Uterus (tissue), 4 donors: Measurements from ENCODE around the gene ERBIN. TPM values are rescaled to one million over a fixed set of nuclear protein-coding genes. Genes with fewer than 3 reads are reported as not detected.

Experiments used
- DNase-seq, 2 donors: peaks; one replicate each; pipeline ENCODE4 v3.0.0-alpha.2; 2019 to 2020
- H3K27ac ChIP-seq, 2 donors: fragments of 200-600 bp; sonication (generic); 1 replicate in 1 of 2; 2 replicates in 1 of 2; pipeline ENCODE4 v1.5.1; 2016 to 2018
- H3K27me3 ChIP-seq, 2 donors: fragments of 200-600 bp; sonication (generic); one replicate each; pipeline ENCODE4 v1.5.1; 2018 to 2019; ENCODE audit warnings: control low read depth in 1 of 2
- H3K36me3 ChIP-seq, 2 donors: fragments of 200-600 bp; sonication (generic); one replicate each; pipeline ENCODE4 v1.5.1; 2019; ENCODE audit warnings: control low read depth in 1 of 2
- H3K4me1 ChIP-seq, 2 donors: fragments of 200-600 bp; sonication (generic); one replicate each; pipeline ENCODE4 v1.5.1; 2018 to 2019; ENCODE audit warnings: control low read depth in 1 of 2
- H3K4me3 ChIP-seq, 2 donors: fragments of 200-600 bp; sonication (generic); 1 replicate in 1 of 2; 2 replicates in 1 of 2; pipeline ENCODE4 v1.5.1; 2018 to 2019; ENCODE audit warnings: mild to moderate bottlenecking in 1 of 2
- H3K9me3 ChIP-seq, 2 donors: fragments of 200-600 bp; sonication (generic); one replicate each; pipeline ENCODE4 v1.5.1; 2019; ENCODE audit warnings: control low read depth in 1 of 2
- CTCF ChIP-seq, 4 experiments: fragments of 200-600 bp in 2 of 4; fragments of 450-650 bp in 2 of 4; sonication (generic) in 2 of 4; IDR thresholded peaks; one replicate each; pipeline ENCODE4 v1.5.1; 2016 to 2019; ENCODE audit warnings: antibody characterized with exemption in 4 of 4, mild to moderate bottlenecking in 2 of 4, moderate library complexity in 1 of 4
- POLR2A ChIP-seq, 2 donors: fragments of 450-650 bp; IDR thresholded peaks; one replicate each; pipeline ENCODE4 v1.6.1; 2016; ENCODE audit warnings: antibody characterized with exemption in 2 of 2, mild to moderate bottlenecking in 1 of 2, moderate library complexity in 1 of 2
- intact Hi-C: fragments of 100-400 bp; cut with DNase I; formaldehyde crosslinking; loops from one replicate; pipeline ENCODE4 v1.15.1; 2023; ENCODE audit warnings: low total_unique reads
- total RNA-seq, 4 donors: library from RNA; depleted of rRNA in 3 of 4; stranded (reverse); fragments of >200 nt in 3 of 4; gene quantifications; one replicate each; pipeline versions ENCODE4 v1.1.0 to v1.2.4, GENCODE V29; 2014 to 2023
- donor health status: DM: yes; HTN: yes; CAD: no.

ERBIN gene
- total RNA-seq, 4 donors from 2014 or later, result 26.1 to 159 (median 81.8) TPM

GRCh38 chr5:65978251-65978650, 51.9 kb downstream of the ERBIN start:
- Histone ChIP-seq H3K27ac (no peak overlapping the region), H3K4me3 (no peak overlapping the region), H3K36me3 (no peaks in the 10 kb centered on the region), H3K9me3 (no peaks in the 10 kb centered on the region), H3K4me1 (no peaks in the 10 kb centered on the region), H3K27me3 (no peaks in the 10 kb centered on the region)
- TF ChIP-seq CTCF (IDR thresholded peaks at IDR 0.05) (no peak), POLR2A (IDR thresholded peaks at IDR 0.05) (no peak)
- intact Hi-C loops, result no loop called here
- no peak for DNase-seq

- no peak overlapping the region for H3K27ac ChIP-seq
- no peak for TF ChIP-seq CTCF (IDR thresholded peaks at IDR 0.05)
- no peak for TF ChIP-seq POLR2A (IDR thresholded peaks at IDR 0.05)
- intact Hi-C loops, result no loop called here
- no peaks in the 10 kb centered on the region for H3K27me3 ChIP-seq
- DNase-seq, result no peak
- H3K36me3 ChIP-seq, result no peaks in the 10 kb centered on the region
- no peaks in the 10 kb centered on the region for H3K9me3 ChIP-seq
- H3K4me3 ChIP-seq, result no peak overlapping the region
- peaks cover 0 to under 1% of the 10 kb centered on the region in 2 donors for H3K4me1 ChIP-seq
Observed at GRCh38 chr5:65981548-65981947, 55.2 kb downstream of the ERBIN start.

GRCh38 chr5:65981969-65982619, 55.7 kb downstream of the ERBIN start:
- Histone ChIP-seq H3K36me3 (no peaks in the 10 kb centered on the region), H3K27ac (no peak overlapping the region), H3K9me3 (no peaks in the 10 kb centered on the region), H3K4me3 (no peak overlapping the region), H3K4me1 (peaks cover 0 to 5% of the 10 kb centered on the region in 2 donors), H3K27me3 (no peaks in the 10 kb centered on the region)
- DNase-seq, result no peak
- TF ChIP-seq POLR2A (IDR thresholded peaks at IDR 0.05) (no peak), CTCF (IDR thresholded peaks at IDR 0.05) (no peak)
- intact Hi-C loops, result no loop called here

GRCh38 chr5:65982635-65983034, 56.3 kb downstream of the ERBIN start:
- intact Hi-C loops, result no loop called here
- Histone ChIP-seq H3K4me1 (peaks cover 0 to 5% of the 10 kb centered on the region in 2 donors), H3K27me3 (no peaks in the 10 kb centered on the region), H3K4me3 (no peak overlapping the region), H3K9me3 (no peaks in the 10 kb centered on the region), H3K36me3 (no peaks in the 10 kb centered on the region), H3K27ac (no peak overlapping the region)
- no peak for DNase-seq
- no peak for TF ChIP-seq POLR2A (IDR thresholded peaks at IDR 0.05)
- TF ChIP-seq CTCF (IDR thresholded peaks at IDR 0.05), result no peak

- Histone ChIP-seq H3K36me3 (no peaks in the 10 kb centered on the region), H3K27ac (no peak overlapping the region), H3K4me1 (peaks cover 0 to 5% of the 10 kb centered on the region in 2 donors), H3K4me3 (no peak overlapping the region), H3K9me3 (no peaks in the 10 kb centered on the region), H3K27me3 (no peaks in the 10 kb centered on the region)
- TF ChIP-seq CTCF (IDR thresholded peaks at IDR 0.05), result no peak
- TF ChIP-seq POLR2A (IDR thresholded peaks at IDR 0.05), result no peak
- intact Hi-C loops, result no loop called here
- DNase-seq, result no peak
Observed at GRCh38 chr5:65984098-65984885, 57.9 kb downstream of the ERBIN start.
